ENCODE results near the gene ZNF556. TPM values are rescaled to one million over a fixed set of nuclear protein-coding genes. Genes with fewer than 3 reads are reported as not detected.

The ZNF556 gene
- not detected in 2 replicates for total RNA-seq

GRCh38 chr19:2867025-2867991 is at the start of gene ZNF556:
Gene ZNF556, plus strand, starts transcription at chr19:2867335. Its CDS starts 87 bp downstream, at chr19:2867422.

GRCh38 chr19:2819540-2820111 is 47.5 kb upstream of the ZNF556 start, which contains the start of gene ZNF554:
Gene ZNF554, plus strand, starts transcription at chr19:2819868. Its CDS starts 204 bp downstream, at chr19:2820072.

GRCh38 chr19:2840794-2841791 is 26.0 kb upstream of the ZNF556 start, which contains the start of gene ZNF555:
Gene ZNF555, plus strand, starts transcription at chr19:2841475. Its CDS starts 98 bp downstream, at chr19:2841573.

GRCh38 chr19:2900296-2901252 is 33.4 kb downstream of the ZNF556 start, which contains the start of gene ZNF57:
Gene ZNF57, plus strand, starts transcription at chr19:2900928. Its CDS starts 118 bp downstream, at chr19:2901046.

Other genes with a start within 250 kb of the ZNF556 start
- under 0.01 TPM in 2 replicates for gene GNG7, start 164.6 kb upstream of the ZNF556 start, total RNA-seq
- 0.78 and 3.7 TPM in 2 replicates for gene DIRAS1, start 146.0 kb upstream of the ZNF556 start, total RNA-seq
- 23.1 and 28.7 TPM in 2 replicates for gene SLC39A3, start 127.3 kb upstream of the ZNF556 start, total RNA-seq
- 47.0 and 53.6 TPM in 2 replicates for gene SGTA, start 84.1 kb upstream of the ZNF556 start, total RNA-seq
- gene THOP1, start 81.8 kb upstream of the ZNF556 start, total RNA-seq = 117 and 131 TPM in 2 replicates
- 1.6 and 2.9 TPM in 2 replicates for gene ZNF554, start 47.5 kb upstream of the ZNF556 start, total RNA-seq
- gene ZNF555, start 25.9 kb upstream of the ZNF556 start, total RNA-seq = 4.0 and 4.3 TPM in 2 replicates
- 4.4 and 5.1 TPM in 2 replicates for gene ZNF57, start 33.6 kb downstream of the ZNF556 start, total RNA-seq
- 3.3 and 4.1 TPM in 2 replicates for gene ZNF77, start 77.6 kb downstream of the ZNF556 start, total RNA-seq
- gene TLE6, start 110.2 kb downstream of the ZNF556 start, total RNA-seq = 0.73 TPM in 1 of 2 replicates, not detected in the other
- 0.39 and 1.5 TPM in 2 replicates for gene TLE2, start 161.9 kb downstream of the ZNF556 start, total RNA-seq
- 151 and 166 TPM in 2 replicates for gene TLE5, start 195.2 kb downstream of the ZNF556 start, total RNA-seq
- gene GNA11, start 227.0 kb downstream of the ZNF556 start, total RNA-seq = 50.0 and 71.9 TPM in 2 replicates